H1 (cell line): ENCODE results near the gene PPFIA2. TPM values are rescaled to one million over a fixed set of nuclear protein-coding genes. Genes with fewer than 3 reads are reported as not detected.

Experiments
- SP2 ChIP-seq: IDR thresholded peaks from 2 replicates; pipeline ENCODE4 v1.6.1; 2012; ENCODE audit warnings: mild to moderate bottlenecking, low read length, inconsistent platforms
- polyA plus RNA-seq, 7 experiments: library from polyadenylated mRNA; depleted of rRNA in 3 of 7; stranded (reverse) in 5 of 7; unstranded in 2 of 7; fragments of >200 nt in 5 of 7; fragments of 200-250 nt in 2 of 7; gene quantifications; 1 replicate in 5 of 7; 2 replicates in 1 of 7; 4 replicates in 1 of 7; pipeline versions ENCODE4 v1.2.1 to v1.2.3, GENCODE V29; 2011 to 2013; ENCODE audit warnings: missing spikeins in 2 of 7, mixed read lengths in 2 of 7
- total RNA-seq: library from RNA; stranded (reverse); fragmentation: NEBNext Ultra II Directional; extraction: Animal tissue kit (Norgen Biotek cat#: 25700); gene quantifications from 2 replicates; pipeline ENCODE4 v1.2.1, GENCODE V29; 2021

PPFIA2 gene
- total and polyA plus RNA-seq, 2 of the 8 experiments (the other 6 are each of a cell fraction or from before 2014, with no cell fraction given) = 1.2 to 1.8 TPM

GRCh38 chr12:81726634-81727033 lies 32.5 kb downstream of the PPFIA2 start (continued):
- TF ChIP-seq SP2 = no peak
- TF ChIP-seq, all 59 proteins: peak for 0
